Neural cell (in vitro differentiated cells): ENCODE measurements around the gene ITGA1.

Experiments used
- CTCF ChIP-seq: fragments of 450-650 bp; IDR thresholded peaks from 2 replicates; pipeline ENCODE4 v1.5.1; 2014; ENCODE audit warnings: antibody characterized with exemption, mild to moderate bottlenecking, moderate library complexity; ENCODE audit not compliant: poor library complexity, severe bottlenecking
- EP300 ChIP-seq: fragments of 450-650 bp; conservative IDR thresholded peaks from 2 replicates; pipeline ENCODE4 v1.6.1; 2014; ENCODE audit warnings: antibody characterized with exemption, mild to moderate bottlenecking, moderate library complexity; ENCODE audit not compliant: poor library complexity, severe bottlenecking
- EZH2 ChIP-seq: fragments of 200-600, 300-800 bp; shearing (Covaris generic), sonication (generic); IDR thresholded peaks from 2 replicates; pipeline ENCODE4 v1.6.1; 2014; ENCODE audit warnings: antibody characterized with exemption, low read length, borderline replicate concordance, mild to moderate bottlenecking; ENCODE audit not compliant: insufficient read depth, poor library complexity, severe bottlenecking
- POLR2AphosphoS5 ChIP-seq: IDR thresholded peaks from 2 replicates; pipeline ENCODE4 v1.6.1; 2012
- RAD21 ChIP-seq: fragments of 450-650 bp; conservative IDR thresholded peaks from 2 replicates; pipeline ENCODE4 v1.6.1; 2014; ENCODE audit warnings: antibody characterized with exemption, mild to moderate bottlenecking, moderate library complexity
- SMC3 ChIP-seq: fragments of 450-650 bp; conservative IDR thresholded peaks from 2 replicates; pipeline ENCODE4 v1.6.1; 2014; ENCODE audit warnings: antibody characterized with exemption, mild to moderate bottlenecking, moderate library complexity; ENCODE audit not compliant: poor library complexity

GRCh38 chr5:52928689-52929088, 141.0 kb downstream of the ITGA1 start:
- no peak for TF ChIP-seq RAD21
- TF ChIP-seq CTCF: no peak
- no peak for TF ChIP-seq EP300
- TF ChIP-seq EZH2: no peak
- TF ChIP-seq POLR2AphosphoS5: no peak
- TF ChIP-seq SMC3: no peak
